NB4 (cell line): ENCODE data around the gene KAT2A.
A peak's percentile ranks its signal among the peaks of the same experiment; 100 is the strongest.

Experiments used
- DNase-seq: peaks from one replicate; pipeline ENCODE4 v3.0.0; 2010; ENCODE audit warnings: low read depth
- H3K4me3 ChIP-seq: one replicate; pipeline ENCODE4 v1.5.1; 2011; ENCODE audit warnings: mild to moderate bottlenecking, low read depth, low read length, moderate library complexity
- CTCF ChIP-seq: IDR thresholded peaks from one replicate; pipeline ENCODE4 v1.5.1; 2012; ENCODE audit warnings: low read depth, low read length
- MAX ChIP-seq: IDR thresholded peaks from 2 replicates; pipeline ENCODE4 v1.6.1; 2011; ENCODE audit warnings: low read depth, low read length
- MYC ChIP-seq: IDR thresholded peaks from 2 replicates; pipeline ENCODE4 v1.6.1; 2011; ENCODE audit warnings: low read depth, low read length
- POLR2A ChIP-seq: IDR thresholded peaks from 2 replicates; pipeline ENCODE4 v1.6.1; 2011; ENCODE audit warnings: mild to moderate bottlenecking; ENCODE audit not compliant: insufficient read length; ENCODE audit errors: extremely low read depth

The KAT2A gene

GRCh38 chr17:42163696-42164407 is 42.7 kb upstream of the KAT2A start:
- no peak overlapping the region for H3K4me3 ChIP-seq
- TF ChIP-seq MYC (no peak), CTCF (no peak), POLR2A (no peak), MAX (no peak)
- DNase-seq, result no peak

GRCh38 chr17:42163113-42163512 is 41.9 kb upstream of the KAT2A start:
- peak; percentile 59 for DNase-seq

GRCh38 chr17:42160531-42160910 is 39.4 kb upstream of the KAT2A start:
- H3K4me3 ChIP-seq, result no peak overlapping the region
- DNase-seq, result no peak
- TF ChIP-seq MYC, result no peak
- TF ChIP-seq POLR2A, result no peak
- TF ChIP-seq MAX, result no peak
- no peak for TF ChIP-seq CTCF

More at GRCh38 chr17:42163113-42163512, 41.9 kb upstream of the KAT2A start:
- TF ChIP-seq MYC (no peak), POLR2A (no peak), CTCF (peak; percentile 82), MAX (no peak)
- no peak overlapping the region for H3K4me3 ChIP-seq

- TF ChIP-seq POLR2A, result no peak
- TF ChIP-seq MYC, result no peak
- no peak overlapping the region for H3K4me3 ChIP-seq
- no peak for DNase-seq
Measured at GRCh38 chr17:42159796-42160530, 38.8 kb upstream of the KAT2A start.

- TF ChIP-seq MAX, result no peak
- TF ChIP-seq POLR2A, result no peak
- TF ChIP-seq CTCF, result no peak
- no peak for TF ChIP-seq MYC
- DNase-seq, result no peak
Measured at GRCh38 chr17:42155614-42156045, 34.5 kb upstream of the KAT2A start.

GRCh38 chr17:42153919-42154742 is 33.0 kb upstream of the KAT2A start:
- TF ChIP-seq POLR2A (no peak), MAX (no peak), CTCF (no peak), MYC (no peak)
- H3K4me3 ChIP-seq, result peak overlapping the region; percentile 99
- peak; percentile 71 for DNase-seq

More at GRCh38 chr17:42155614-42156045, 34.5 kb upstream of the KAT2A start:
- no peak overlapping the region for H3K4me3 ChIP-seq
